GM12878 (cell line): ENCODE results near the gene CEP68.

Source experiments
- EP300 ChIP-seq, 2 experiments: fragments of 150-350 bp in 1 of 2; IDR thresholded peaks; 2 replicates each; pipeline ENCODE4 v1.6.1; 2011 to 2012; ENCODE audit warnings: low read depth in 2 of 2, low read length in 2 of 2, borderline replicate concordance in 1 of 2, improper control_type of control experiment in 1 of 2, inconsistent platforms in 1 of 2; ENCODE audit not compliant: control insufficient read depth in 1 of 2
- ETV6 ChIP-seq, 2 experiments: fragments of 450-650 bp in 1 of 2; IDR thresholded peaks in 1 of 2; conservative IDR thresholded peaks in 1 of 2; 2 replicates each; pipeline ENCODE4 v1.6.1; 2014; ENCODE audit warnings: antibody characterized with exemption in 1 of 2, borderline replicate concordance in 1 of 2, low read depth in 1 of 2, mild to moderate bottlenecking in 1 of 2, moderate library complexity in 1 of 2
- FOXK2 ChIP-seq: fragments of 450-650 bp; IDR thresholded peaks from 2 replicates; pipeline ENCODE4 v1.6.1; 2017; ENCODE audit warnings: mild to moderate bottlenecking, moderate library complexity
- KLF5 ChIP-seq: fragments of 450-650 bp; IDR thresholded peaks from 2 replicates; pipeline ENCODE4 v1.6.1; 2014; ENCODE audit warnings: mild to moderate bottlenecking; ENCODE audit not compliant: partially characterized antibody
- NFYA ChIP-seq: IDR thresholded peaks from 2 replicates; pipeline ENCODE4 v1.6.1; 2011; ENCODE audit warnings: low read depth, mild to moderate bottlenecking, low read length, improper control_type of control experiment, borderline replicate concordance
- NFYB ChIP-seq: IDR thresholded peaks from 2 replicates; pipeline ENCODE4 v1.6.1; 2011; ENCODE audit warnings: low read depth, mild to moderate bottlenecking, low read length, improper control_type of control experiment, moderate library complexity; ENCODE audit not compliant: insufficient read depth
- NR2C2 ChIP-seq: IDR thresholded peaks from 2 replicates; pipeline ENCODE4 v1.6.1; 2011; ENCODE audit warnings: borderline replicate concordance, low read depth; ENCODE audit not compliant: control insufficient read depth, insufficient read length
- POLR2AphosphoS5 ChIP-seq: IDR thresholded peaks from 2 replicates; pipeline ENCODE4 v1.6.1; 2011; ENCODE audit warnings: mild to moderate bottlenecking, low read length, inconsistent platforms
- RELA ChIP-seq: fragments of 450-650 bp; IDR thresholded peaks from 2 replicates; pipeline ENCODE4 v1.8.0; 2014; ENCODE audit warnings: borderline replicate concordance; ENCODE audit not compliant: partially characterized antibody
- SREBF2 ChIP-seq: IDR thresholded peaks from 2 replicates; pipeline ENCODE4 v1.6.1; 2012; ENCODE audit warnings: mild to moderate bottlenecking, low read length
- ZZZ3 ChIP-seq: IDR thresholded peaks from 2 replicates; pipeline ENCODE4 v1.6.1; 2011; ENCODE audit warnings: low read depth; ENCODE audit not compliant: control insufficient read depth, insufficient read length
- TF ChIP-seq, protein P1 (sequence below), 3 experiments: IDR thresholded peaks in 2 of 3; conservative IDR thresholded peaks in 1 of 3; 2 replicates each; pipeline ENCODE4 v1.5.1; 2011; ENCODE audit warnings: low read depth in 3 of 3, low read length in 3 of 3, mild to moderate bottlenecking in 3 of 3, control low read depth in 2 of 3, moderate library complexity in 2 of 3, inconsistent platforms in 1 of 3, mixed read lengths in 1 of 3; ENCODE audit not compliant: control insufficient read depth in 2 of 3, insufficient read depth in 1 of 3; ENCODE audit errors: extremely low read depth in 1 of 3
- TF ChIP-seq, protein P2 (sequence below): IDR thresholded peaks from 2 replicates; pipeline ENCODE4 v1.6.1; 2012; ENCODE audit warnings: low read depth, low read length, improper control_type of control experiment
- TF ChIP-seq, protein P3 (sequence below): fragments of 450-650 bp; IDR thresholded peaks from 2 replicates; pipeline ENCODE4 v1.6.1; 2017; ENCODE audit warnings: mild to moderate bottlenecking

DNA sequence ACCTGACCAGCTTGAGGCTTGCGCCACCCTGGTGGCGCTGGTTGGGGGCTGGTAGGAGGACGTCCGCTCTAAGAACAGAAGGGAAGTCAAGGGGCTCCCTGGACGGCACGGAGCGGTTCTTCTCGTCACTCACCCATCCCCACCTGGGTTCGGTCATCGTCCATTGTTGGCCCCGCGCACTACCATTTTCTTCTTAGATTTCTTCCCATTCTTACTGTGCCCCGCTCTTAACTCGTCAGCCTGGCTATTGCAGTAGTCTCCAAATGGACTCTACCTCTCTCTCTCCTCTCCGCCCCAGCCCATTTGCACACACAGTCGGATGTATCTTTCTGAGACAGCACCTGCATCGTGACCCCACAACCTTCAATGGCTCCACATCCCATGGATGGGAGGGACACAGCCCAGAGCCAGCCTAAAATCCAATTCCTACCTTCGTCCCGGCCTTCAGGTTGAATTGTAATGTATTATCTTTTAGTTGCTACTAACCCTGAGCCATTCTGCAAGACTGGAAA is 74.5 kb downstream of the CEP68 start:
- TF ChIP-seq KLF5 (no peak), FOXK2 (no peak), ZZZ3 (no peak), NR2C2 (no peak), EP300 (IDR thresholded peaks at IDR 0.05; ENCODE audit: borderline replicate concordance in 1 of 2, control insufficient read depth in 1 of 2, low read depth in 2 of 2, low read length in 2 of 2) (no peak), NFYA (no peak), SREBF2 (no peak), ETV6 (conservative IDR thresholded peaks at IDR 0.05 in 1 of 2, IDR thresholded peaks at IDR 0.05 in 1 of 2; ENCODE audit: borderline replicate concordance in 1 of 2, low read depth in 1 of 2) (no peak), NFYB (no peak), RELA (no peak), POLR2AphosphoS5 (no peak; the same call in 1 of the 2 replicates)
- TF ChIP-seq, protein P1, sequence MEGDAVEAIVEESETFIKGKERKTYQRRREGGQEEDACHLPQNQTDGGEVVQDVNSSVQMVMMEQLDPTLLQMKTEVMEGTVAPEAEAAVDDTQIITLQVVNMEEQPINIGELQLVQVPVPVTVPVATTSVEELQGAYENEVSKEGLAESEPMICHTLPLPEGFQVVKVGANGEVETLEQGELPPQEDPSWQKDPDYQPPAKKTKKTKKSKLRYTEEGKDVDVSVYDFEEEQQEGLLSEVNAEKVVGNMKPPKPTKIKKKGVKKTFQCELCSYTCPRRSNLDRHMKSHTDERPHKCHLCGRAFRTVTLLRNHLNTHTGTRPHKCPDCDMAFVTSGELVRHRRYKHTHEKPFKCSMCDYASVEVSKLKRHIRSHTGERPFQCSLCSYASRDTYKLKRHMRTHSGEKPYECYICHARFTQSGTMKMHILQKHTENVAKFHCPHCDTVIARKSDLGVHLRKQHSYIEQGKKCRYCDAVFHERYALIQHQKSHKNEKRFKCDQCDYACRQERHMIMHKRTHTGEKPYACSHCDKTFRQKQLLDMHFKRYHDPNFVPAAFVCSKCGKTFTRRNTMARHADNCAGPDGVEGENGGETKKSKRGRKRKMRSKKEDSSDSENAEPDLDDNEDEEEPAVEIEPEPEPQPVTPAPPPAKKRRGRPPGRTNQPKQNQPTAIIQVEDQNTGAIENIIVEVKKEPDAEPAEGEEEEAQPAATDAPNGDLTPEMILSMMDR (IDR thresholded peaks at IDR 0.05 in 2 of 3, conservative IDR thresholded peaks at IDR 0.05 in 1 of 3; ENCODE audit: control insufficient read depth in 2 of 3, extremely low read depth in 1 of 3, insufficient read depth in 1 of 3, low read depth in 3 of 3, low read length in 3 of 3): no peak
- TF ChIP-seq, protein P2, sequence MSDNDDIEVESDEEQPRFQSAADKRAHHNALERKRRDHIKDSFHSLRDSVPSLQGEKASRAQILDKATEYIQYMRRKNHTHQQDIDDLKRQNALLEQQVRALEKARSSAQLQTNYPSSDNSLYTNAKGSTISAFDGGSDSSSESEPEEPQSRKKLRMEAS: no peak
- TF ChIP-seq, protein P3, sequence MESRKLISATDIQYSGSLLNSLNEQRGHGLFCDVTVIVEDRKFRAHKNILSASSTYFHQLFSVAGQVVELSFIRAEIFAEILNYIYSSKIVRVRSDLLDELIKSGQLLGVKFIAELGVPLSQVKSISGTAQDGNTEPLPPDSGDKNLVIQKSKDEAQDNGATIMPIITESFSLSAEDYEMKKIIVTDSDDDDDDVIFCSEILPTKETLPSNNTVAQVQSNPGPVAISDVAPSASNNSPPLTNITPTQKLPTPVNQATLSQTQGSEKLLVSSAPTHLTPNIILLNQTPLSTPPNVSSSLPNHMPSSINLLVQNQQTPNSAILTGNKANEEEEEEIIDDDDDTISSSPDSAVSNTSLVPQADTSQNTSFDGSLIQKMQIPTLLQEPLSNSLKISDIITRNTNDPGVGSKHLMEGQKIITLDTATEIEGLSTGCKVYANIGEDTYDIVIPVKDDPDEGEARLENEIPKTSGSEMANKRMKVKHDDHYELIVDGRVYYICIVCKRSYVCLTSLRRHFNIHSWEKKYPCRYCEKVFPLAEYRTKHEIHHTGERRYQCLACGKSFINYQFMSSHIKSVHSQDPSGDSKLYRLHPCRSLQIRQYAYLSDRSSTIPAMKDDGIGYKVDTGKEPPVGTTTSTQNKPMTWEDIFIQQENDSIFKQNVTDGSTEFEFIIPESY: no peak
